Myocyte (in vitro differentiated cells): Measurements from ENCODE around the gene SALL1. TPM values are rescaled to one million over a fixed set of nuclear protein-coding genes. Genes with fewer than 3 reads are reported as not detected.

Experiments used
- DNase-seq: peaks from one replicate; pipeline ENCODE4 v3.0.0-alpha.2; 2012; ENCODE audit warnings: low read depth
- total RNA-seq: library from RNA; depleted of rRNA; stranded (reverse); fragments of >200 nt; gene quantifications from 2 replicates; pipeline ENCODE4 v1.2.3, GENCODE V29; 2014

The SALL1 gene
- total RNA-seq, 1 donor from 2014 or later, result not detected

GRCh38 chr16:51143196-51143977, 7.7 kb downstream of the SALL1 start:
- no peak for DNase-seq

- no peak for DNase-seq
Observed at GRCh38 chr16:51141541-51141940, 9.5 kb downstream of the SALL1 start.

DNA sequence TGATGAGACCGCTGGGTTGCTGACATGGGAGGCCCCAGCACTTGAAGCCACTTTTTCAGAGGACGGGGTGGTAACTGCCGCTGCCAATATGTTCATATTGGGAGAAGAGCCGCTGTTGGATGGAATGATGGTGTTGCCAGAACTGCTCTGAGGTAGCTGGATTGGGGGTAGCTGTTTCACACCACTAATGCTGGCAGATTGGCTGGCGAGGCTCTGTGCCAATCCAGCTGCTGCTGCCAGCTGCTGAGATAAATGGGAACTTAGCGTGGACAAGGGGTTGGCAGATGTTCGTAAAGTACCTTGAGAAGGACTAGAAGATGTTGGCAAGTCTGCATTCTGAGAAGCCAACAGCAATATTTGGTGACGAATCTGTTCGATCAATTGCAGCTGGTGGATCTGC, 10.0 kb downstream of the SALL1 start:
- no peak for DNase-seq

GRCh38 chr16:51140112-51140511, 11.0 kb downstream of the SALL1 start:
- DNase-seq, result no peak

GRCh38 chr16:51139568-51139967, 11.5 kb downstream of the SALL1 start:
- no peak for DNase-seq

- no peak for DNase-seq
Observed at GRCh38 chr16:51138178-51138577, 12.9 kb downstream of the SALL1 start.

DNA sequence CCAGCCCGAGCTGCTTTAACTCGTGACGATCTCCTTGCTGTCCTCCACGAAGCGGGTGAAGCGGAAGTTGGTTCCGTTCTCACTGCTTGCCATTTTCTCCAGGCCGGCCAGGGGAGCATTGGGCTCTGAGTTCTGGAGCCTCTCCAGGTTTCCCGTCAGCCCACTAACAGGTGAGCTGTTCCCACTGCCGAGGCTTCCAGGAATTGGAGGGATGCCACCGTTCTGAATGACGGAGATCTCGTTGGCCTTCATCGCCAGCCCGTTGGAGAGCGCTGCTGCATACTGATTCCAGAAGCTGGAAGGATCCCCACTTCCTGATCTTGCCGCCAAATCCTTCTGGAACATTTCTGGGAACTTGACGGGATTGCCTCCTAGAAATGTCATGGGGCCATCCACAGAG, 14.0 kb downstream of the SALL1 start:
- no peak for DNase-seq

GRCh38 chr16:51134876-51135275, 16.2 kb downstream of the SALL1 start:
- DNase-seq, result no peak

DNA sequence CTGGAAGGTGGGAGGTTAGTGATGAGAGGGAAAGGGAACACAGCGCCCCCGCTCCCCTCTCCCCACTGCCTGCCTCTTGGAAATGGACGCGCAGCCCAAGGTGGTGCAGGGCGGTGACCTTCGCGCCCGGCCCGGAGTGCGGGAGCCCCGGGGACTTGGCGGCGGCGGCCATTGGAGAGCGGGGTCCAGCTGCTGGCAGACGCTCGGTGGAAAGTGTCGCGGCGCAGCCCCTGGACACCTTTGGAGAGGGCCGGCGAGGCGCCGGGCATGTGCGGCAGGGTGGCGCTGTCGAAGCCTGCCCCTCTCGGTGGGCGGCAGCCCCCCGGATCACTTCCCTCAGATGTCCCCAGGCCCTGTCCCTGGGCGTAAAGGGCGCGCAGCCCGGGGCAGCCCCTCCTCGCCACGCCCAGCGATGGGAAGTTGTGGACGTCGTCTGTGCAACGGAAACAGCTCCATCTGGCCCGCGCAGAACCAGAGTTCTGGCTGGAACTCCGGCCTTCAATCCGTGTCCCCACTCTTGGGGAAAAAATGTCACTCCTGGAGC, 16.7 kb downstream of the SALL1 start:
- DNase-seq, result no peak

DNA sequence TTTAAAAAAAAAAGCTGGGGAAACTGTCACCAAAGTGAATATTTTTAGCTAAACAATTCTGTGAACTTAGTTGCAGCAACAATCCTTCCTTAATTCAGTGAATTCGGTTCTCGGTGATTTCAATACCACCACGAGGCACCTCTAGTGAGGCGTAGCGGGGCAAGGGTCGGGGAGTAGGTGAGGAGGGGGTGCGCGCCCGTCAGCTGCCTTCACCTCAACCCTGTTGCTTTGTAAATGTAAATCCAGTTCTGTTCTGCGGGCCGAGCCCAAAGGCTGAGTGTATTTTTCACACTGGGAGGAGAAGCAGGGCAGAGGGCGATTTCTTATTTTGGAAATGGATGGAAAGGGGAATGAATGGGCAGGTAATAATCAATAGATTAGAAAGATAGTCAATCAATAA, 17.4 kb downstream of the SALL1 start:
- DNase-seq, result no peak

DNA sequence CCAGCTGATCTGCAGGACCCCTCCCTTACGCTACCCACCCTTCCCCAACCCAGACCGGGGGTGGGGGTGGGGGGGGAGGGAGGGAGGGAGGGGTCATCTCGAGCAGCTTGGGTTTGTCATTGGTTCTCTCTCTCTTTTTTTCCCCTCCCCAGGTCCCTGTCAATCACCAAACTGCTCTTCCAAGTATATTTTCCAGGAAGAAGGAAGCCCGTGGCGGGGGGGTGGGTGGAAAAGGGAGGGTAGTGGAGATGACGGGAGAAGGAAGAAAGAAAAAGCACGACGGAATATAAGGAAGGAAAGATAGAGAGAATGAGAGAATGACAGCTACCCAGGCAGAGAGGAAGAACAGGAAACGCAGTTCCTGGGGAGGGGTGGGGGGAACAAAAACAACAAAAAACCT, 17.9 kb downstream of the SALL1 start:
- no peak for DNase-seq

DNA sequence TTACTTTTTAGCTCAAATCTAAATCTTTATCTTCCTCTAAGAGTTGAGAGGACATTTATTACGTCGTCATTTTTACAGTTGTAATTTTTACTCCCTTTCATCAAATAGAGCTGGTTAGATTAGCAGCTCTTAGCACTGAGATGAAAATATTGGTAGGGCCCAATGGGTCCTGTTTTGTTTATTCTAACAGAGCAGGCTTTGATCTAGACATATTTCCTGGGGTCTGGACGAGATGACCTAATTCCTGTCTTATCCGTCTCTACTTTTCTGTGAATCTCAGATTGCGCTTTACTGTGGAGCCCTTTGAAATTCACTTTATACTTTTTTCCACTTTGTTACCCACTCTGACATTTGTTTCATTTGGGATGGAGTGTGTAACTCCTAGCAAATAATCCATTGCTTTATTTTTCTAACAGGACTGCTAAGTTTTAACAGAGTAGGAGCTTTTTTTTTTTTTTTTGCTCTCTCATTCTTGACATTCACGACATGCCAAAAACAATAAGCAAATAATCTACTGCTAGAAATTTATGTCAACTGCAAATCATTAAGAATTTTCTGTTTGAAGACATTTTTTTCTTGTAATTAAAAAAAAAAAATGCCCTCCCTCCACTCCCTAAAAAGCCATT, 18.5 kb downstream of the SALL1 start:
- DNase-seq, result no peak

DNA sequence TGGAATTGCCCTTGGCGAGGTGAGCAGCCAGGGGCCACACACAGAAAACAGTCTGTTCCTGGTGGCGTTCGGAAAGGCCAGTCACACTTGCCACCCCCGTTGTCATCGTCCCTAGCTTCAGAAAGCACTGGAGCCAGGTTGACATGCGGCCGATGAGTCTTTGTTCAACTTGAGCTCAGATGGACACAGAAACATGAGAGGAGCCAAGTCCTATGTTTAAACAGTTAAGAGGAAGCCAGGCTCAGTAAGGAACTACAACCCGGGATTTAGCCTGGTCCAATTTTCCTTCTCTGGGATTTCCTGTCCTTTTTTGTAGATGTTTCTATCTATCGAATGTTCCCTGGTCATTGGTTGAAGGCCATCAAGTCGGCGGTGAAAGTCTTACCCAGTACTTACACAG, 19.5 kb downstream of the SALL1 start:
- no peak for DNase-seq

GRCh38 chr16:51129105-51129504, 22.0 kb downstream of the SALL1 start:
- no peak for DNase-seq

DNA sequence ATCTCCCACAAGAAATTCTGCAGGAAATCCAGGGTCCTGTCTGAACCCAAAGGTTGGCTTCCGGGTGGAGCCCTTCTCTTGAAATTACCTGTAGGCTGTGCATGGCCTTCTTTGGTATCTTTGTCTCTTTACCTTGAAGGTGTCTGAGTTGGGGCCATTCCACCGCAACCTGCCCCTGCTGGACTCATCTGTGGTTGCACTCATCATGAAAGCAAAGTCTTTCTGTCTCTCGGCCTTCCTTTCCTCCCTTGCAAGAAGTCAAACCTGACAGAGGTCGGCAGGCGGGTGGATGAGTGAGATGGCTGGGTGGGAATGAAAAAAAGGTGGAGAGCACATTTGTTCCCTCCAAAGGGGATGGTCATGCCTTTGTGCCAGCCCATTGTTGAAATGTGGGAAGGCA, 25.1 kb downstream of the SALL1 start:
- no peak for DNase-seq

DNA sequence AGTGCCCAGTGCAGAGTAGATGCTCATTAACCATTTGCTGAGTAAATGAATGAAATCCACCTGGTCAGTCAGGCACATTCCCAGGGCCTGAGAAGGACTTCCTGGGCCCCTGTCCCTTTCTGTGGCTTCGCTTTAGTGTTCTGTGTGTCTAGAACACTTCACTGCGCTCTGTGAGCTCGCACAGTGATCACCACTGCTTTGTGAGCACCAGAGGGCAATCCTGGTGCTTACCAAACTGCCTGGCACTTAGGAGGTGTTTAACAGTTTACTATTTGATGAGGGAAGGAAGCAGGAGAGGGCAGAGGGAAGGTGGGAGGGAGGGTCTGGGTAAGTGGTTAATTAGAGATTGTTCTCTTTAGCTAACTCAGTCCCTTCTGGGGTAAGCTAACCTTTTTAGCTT, 26.2 kb downstream of the SALL1 start:
- DNase-seq, result no peak

DNA sequence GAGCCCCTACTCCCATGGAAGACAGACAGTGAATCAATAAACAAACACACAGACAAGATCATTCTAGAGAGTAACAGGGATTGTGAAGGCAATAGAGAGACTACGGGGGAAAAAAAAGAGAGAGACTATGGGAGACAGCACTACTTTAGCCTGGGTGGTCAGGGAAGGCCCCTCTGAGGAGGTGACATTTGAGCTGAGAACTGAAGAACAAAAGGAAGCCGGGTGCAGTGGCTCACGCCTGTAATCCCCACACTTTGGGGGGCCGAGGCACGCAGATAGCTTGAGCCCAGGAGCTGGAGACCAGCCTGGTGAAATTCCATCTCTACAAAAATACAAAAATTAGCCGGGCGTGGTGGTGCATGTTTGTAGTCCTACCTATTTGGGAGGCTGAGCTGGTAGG, 29.2 kb downstream of the SALL1 start:
- DNase-seq, result no peak

- DNase-seq, result no peak
Observed at GRCh38 chr16:51120730-51121347, 30.2 kb downstream of the SALL1 start.

GRCh38 chr16:51119973-51120729, 30.9 kb downstream of the SALL1 start:
- no peak for DNase-seq

GRCh38 chr16:51119556-51119955, 31.5 kb downstream of the SALL1 start:
- no peak for DNase-seq

GRCh38 chr16:51116353-51116752, 34.7 kb downstream of the SALL1 start:
- no peak for DNase-seq

DNA sequence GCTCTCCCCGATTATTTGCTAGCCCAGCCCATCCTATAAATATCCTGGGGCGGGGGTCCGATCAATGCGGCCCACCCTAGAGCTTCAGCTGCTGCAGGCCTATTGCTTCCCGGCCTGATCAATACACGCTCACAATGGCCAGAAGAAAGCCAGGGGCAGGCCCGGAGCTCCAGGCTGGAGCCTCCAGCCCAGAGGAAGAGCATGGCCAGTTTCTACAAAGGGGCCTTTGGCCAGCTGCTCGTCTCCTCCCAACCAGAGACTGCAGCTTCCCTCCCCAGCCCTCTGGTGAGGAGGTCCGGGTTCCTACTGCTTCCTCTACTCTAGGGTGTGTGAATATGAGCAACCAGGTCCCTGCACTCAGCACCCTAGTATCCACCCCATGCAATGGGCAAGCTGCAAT, 36.7 kb downstream of the SALL1 start:
- no peak for DNase-seq
